Measurements from ENCODE around the gene MINDY4. TPM values are rescaled to one million over a fixed set of nuclear protein-coding genes. Genes with fewer than 3 reads are reported as not detected.

MINDY4 gene
- total RNA-seq, 1 experiment from 2014 or later = 2.1 TPM

DNA sequence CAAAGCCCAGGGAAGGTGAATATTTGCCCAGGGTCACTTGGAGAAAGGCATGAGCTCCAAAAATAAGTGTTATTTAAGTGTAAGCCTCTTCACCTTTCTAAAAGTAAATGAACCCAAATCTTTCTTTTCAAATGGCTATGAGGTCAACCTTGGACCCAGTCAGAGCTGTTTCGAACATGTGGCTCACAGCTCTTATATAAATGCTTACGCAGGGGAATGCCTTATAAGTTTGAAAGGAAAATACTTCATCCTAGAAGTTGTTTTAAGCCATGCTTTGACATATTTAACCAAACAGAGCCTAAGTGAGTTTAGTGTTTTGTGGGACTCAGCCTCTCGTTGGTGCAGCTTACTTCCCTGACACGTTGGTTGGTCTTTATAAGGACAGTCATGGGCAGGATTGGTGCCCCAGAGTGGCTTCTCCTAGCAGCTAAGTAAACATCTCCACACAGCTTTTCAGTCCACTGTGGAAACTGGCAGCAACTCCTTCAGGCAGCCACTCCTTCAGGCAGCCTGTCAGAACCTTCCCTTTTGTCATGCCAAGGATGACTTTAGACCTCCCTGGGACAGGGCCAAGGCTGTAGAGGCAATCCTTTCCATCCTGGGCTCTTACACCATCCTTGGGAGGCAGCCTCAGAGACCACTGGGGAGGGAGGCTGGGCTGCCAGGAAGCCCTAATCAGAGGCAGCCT is 43.6 kb downstream of the MINDY4 start:
- Histone ChIP-seq H3K36me3 (ENCODE audit: control insufficient read depth, insufficient read depth, low read length) (no peaks in the 10 kb centered on the region), H3K9me3 (no peaks in the 10 kb centered on the region), H3K27me3 (replicated peaks; ENCODE audit: control insufficient read depth, insufficient read depth, low read length) (no peaks in the 10 kb centered on the region), H3K4me1 (no peaks in the 10 kb centered on the region), H3K4me3 (ENCODE audit: low read depth, low read length) (no peak overlapping the region)
- Mint-ChIP-seq H3K4me1 (ENCODE audit: low read depth, unreplicated experiment) (no peaks in the 10 kb centered on the region), H3K9me3 (ENCODE audit: unreplicated experiment) (no peaks in the 10 kb centered on the region), H3K36me3 (ENCODE audit: insufficient read depth, unreplicated experiment) (no peaks in the 10 kb centered on the region), H3K27me3 (ENCODE audit: insufficient read depth, unreplicated experiment) (no peaks in the 10 kb centered on the region), H3K27ac (ENCODE audit: unreplicated experiment) (no peak overlapping the region), H3K4me3 (ENCODE audit: unreplicated experiment) (no peak overlapping the region)
- intact Hi-C loops (cut with micrococcal nuclease; ENCODE audit: unreplicated experiment) = no loop called here
- CTCF ChIA-PET = no interaction called here
- no peak for DNase-seq
- POLR2A ChIA-PET = no interaction called here
- no TSS peak for BruUV-seq (replicated peaks)
- TF ChIP-seq, protein P1, sequence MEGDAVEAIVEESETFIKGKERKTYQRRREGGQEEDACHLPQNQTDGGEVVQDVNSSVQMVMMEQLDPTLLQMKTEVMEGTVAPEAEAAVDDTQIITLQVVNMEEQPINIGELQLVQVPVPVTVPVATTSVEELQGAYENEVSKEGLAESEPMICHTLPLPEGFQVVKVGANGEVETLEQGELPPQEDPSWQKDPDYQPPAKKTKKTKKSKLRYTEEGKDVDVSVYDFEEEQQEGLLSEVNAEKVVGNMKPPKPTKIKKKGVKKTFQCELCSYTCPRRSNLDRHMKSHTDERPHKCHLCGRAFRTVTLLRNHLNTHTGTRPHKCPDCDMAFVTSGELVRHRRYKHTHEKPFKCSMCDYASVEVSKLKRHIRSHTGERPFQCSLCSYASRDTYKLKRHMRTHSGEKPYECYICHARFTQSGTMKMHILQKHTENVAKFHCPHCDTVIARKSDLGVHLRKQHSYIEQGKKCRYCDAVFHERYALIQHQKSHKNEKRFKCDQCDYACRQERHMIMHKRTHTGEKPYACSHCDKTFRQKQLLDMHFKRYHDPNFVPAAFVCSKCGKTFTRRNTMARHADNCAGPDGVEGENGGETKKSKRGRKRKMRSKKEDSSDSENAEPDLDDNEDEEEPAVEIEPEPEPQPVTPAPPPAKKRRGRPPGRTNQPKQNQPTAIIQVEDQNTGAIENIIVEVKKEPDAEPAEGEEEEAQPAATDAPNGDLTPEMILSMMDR (IDR thresholded peaks at IDR 0.05; ENCODE audit: insufficient read depth in 1 of 2, low read depth in 1 of 2, low read length in 1 of 2, severe bottlenecking in 1 of 2, unreplicated experiment in 1 of 2) = no peak

DNA sequence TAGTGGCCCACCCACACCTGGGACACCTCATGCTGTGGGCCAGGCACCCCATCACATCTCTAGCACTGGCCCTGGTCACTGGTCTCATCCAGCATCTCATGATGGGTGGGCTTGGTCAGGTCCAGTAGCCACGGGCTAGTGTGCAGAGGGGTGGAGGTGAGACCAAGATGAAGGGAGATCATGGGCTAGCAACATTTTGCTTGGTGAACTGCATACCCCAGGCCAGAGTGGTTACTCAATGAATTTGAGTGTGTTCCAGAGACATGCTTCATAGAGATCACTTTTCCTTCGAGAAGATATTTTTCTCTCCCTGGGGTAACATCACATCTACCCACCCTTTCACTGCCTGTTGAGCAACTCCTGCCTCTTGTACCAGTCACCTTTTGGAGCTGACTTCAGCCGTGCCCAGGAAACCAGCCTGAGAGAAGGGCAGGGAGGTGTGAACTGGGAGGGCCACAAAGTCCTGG is 44.2 kb downstream of the MINDY4 start:
- Mint-ChIP-seq H3K4me1 (ENCODE audit: low read depth, unreplicated experiment) (no peaks in the 10 kb centered on the region), H3K4me3 (ENCODE audit: unreplicated experiment) (no peak overlapping the region), H3K9me3 (ENCODE audit: unreplicated experiment) (no peaks in the 10 kb centered on the region), H3K27ac (ENCODE audit: unreplicated experiment) (no peak overlapping the region), H3K36me3 (ENCODE audit: insufficient read depth, unreplicated experiment) (no peaks in the 10 kb centered on the region), H3K27me3 (ENCODE audit: insufficient read depth, unreplicated experiment) (no peaks in the 10 kb centered on the region)
- H3K4me3 ChIP-seq (ENCODE audit: low read depth, low read length) = no peak overlapping the region
- TF ChIP-seq, protein P1 (IDR thresholded peaks at IDR 0.05; ENCODE audit: insufficient read depth in 1 of 2, low read depth in 1 of 2, low read length in 1 of 2, severe bottlenecking in 1 of 2, unreplicated experiment in 1 of 2) = no peak
- BruUV-seq (replicated peaks) = no TSS peak
- no peaks in the 10 kb centered on the region for H3K36me3 ChIP-seq (ENCODE audit: control insufficient read depth, insufficient read depth, low read length)
- ChIA-PET CTCF (no interaction called here), POLR2A (no interaction called here)
- intact Hi-C loops (cut with micrococcal nuclease; ENCODE audit: unreplicated experiment) = no loop called here
- no peaks in the 10 kb centered on the region for H3K9me3 ChIP-seq
- H3K27me3 ChIP-seq (replicated peaks; ENCODE audit: control insufficient read depth, insufficient read depth, low read length) = no peaks in the 10 kb centered on the region
- DNase-seq = no peak
- no peaks in the 10 kb centered on the region for H3K4me1 ChIP-seq

DNA sequence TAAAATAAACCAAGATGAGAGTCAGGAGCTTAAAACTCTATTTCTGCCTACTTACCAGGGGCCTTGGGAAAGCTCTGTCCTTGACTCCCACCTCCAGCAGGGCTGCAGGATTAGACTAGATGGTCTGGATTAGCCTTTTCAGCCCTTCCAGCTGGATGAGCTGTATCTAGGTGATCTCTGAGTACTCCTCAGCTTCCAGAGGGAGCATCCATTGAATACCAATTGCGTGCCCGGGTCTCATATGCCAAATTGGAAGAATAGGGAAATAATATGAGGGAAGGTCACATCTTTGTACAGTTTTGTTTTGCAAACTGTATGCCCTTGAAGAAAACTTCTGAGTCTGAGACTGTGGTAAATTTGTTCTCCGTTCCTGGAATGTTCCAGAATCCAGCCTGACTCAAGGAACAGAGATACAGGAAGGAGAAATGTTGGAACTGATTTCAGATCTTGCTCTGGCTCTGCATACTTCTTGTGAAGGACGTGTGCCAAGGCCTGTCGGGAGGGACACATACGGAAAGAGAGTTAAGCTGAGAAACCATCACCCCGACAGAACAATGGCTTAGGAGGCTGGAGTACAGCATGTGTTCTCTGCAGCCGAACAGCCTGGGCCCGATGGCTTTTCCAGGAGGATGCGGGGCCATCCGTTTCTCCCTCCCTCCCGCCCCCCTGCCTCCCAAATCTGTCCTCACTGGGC is 44.9 kb downstream of the MINDY4 start:
- Mint-ChIP-seq H3K27ac (ENCODE audit: unreplicated experiment) (no peak overlapping the region), H3K27me3 (ENCODE audit: insufficient read depth, unreplicated experiment) (peaks cover 1% of the 10 kb centered on the region), H3K9me3 (ENCODE audit: unreplicated experiment) (no peaks in the 10 kb centered on the region), H3K36me3 (ENCODE audit: insufficient read depth, unreplicated experiment) (no peaks in the 10 kb centered on the region), H3K4me3 (ENCODE audit: unreplicated experiment) (no peak overlapping the region), H3K4me1 (ENCODE audit: low read depth, unreplicated experiment) (no peaks in the 10 kb centered on the region)
- BruUV-seq (replicated peaks) = no TSS peak
- ChIA-PET POLR2A (no interaction called here), CTCF (no interaction called here)
- intact Hi-C loops (cut with micrococcal nuclease; ENCODE audit: unreplicated experiment) = no loop called here
- Histone ChIP-seq H3K9me3 (no peaks in the 10 kb centered on the region), H3K4me3 (ENCODE audit: low read depth, low read length) (no peak overlapping the region), H3K27me3 (replicated peaks; ENCODE audit: control insufficient read depth, insufficient read depth, low read length) (no peaks in the 10 kb centered on the region), H3K36me3 (ENCODE audit: control insufficient read depth, insufficient read depth, low read length) (no peaks in the 10 kb centered on the region), H3K4me1 (no peaks in the 10 kb centered on the region)
- DNase-seq = no peak
- TF ChIP-seq, protein P1 (IDR thresholded peaks at IDR 0.05; ENCODE audit: insufficient read depth in 1 of 2, low read depth in 1 of 2, low read length in 1 of 2, severe bottlenecking in 1 of 2, unreplicated experiment in 1 of 2) = no peak
